HUES6 (cell line): ENCODE measurements around the gene ADAMTS2.

ENCODE experiments used
- H3K27ac ChIP-seq: 2 replicates; pipeline ENCODE4 v1.7.0; 2013; ENCODE audit warnings: low read depth, mild to moderate bottlenecking, low read length, inconsistent platforms
- H3K27me3 ChIP-seq: 2 replicates; pipeline ENCODE4 v1.6.1; 2013; ENCODE audit warnings: low read length; ENCODE audit not compliant: control insufficient read depth, insufficient read depth
- H3K36me3 ChIP-seq: 2 replicates; pipeline ENCODE4 v1.6.1; 2013; ENCODE audit warnings: low read length; ENCODE audit not compliant: control insufficient read depth, insufficient read depth
- H3K4me1 ChIP-seq: 2 replicates; pipeline ENCODE4 v1.6.1; 2013; ENCODE audit warnings: low read length; ENCODE audit not compliant: control insufficient read depth, insufficient read depth
- H3K4me3 ChIP-seq: 2 replicates; pipeline ENCODE4 v1.5.1; 2013; ENCODE audit warnings: low read depth, low read length
- H3K9ac ChIP-seq: one replicate; pipeline ENCODE4 v1.6.1; 2013; ENCODE audit warnings: mild to moderate bottlenecking, low read length
- H3K9me3 ChIP-seq: 2 replicates; pipeline ENCODE4 v1.6.1; 2013; ENCODE audit warnings: low read depth, low read length; ENCODE audit not compliant: control insufficient read depth, insufficient read depth

Gene ADAMTS2

DNA sequence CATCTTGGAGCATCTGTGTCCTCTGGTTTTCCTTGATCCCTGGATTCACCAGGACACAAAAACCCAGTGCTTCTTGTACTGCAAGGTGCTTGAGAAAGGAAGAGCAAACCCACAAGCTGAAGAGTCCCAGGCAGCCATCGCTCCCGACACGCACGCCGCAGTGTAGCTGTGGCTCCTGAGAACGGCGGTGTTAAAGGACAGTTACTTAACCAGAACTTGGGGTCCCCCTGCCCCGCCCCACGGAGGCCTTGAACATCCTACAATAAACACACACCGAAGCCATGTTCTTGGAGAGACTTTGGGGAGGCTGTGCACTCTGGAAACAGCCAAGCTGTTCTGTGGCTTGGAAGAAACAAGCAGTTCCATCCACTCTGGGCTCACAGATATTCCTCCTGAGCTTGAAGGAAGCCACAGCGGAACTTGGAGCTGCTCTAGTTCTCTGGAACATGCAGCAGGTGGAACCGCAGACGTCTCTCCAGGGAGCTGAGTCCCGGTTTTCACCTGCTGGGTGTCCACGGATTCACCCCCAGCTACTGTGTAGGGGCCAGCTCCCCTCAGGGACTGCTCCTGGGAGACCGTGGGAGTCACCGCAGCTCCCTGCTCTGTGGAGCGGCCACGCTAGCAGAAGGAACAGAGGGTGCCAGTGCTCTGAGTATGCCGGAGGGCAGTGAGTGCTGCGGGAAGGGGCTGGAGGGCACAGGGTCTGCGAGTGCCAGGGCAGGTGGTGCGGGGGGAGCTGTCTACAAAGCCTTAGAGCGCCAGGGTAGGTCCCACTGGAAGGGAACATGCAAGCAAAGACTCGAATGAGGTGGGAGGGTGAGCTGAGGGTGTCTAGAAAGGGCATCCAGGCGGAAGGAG is 107.3 kb downstream of the ADAMTS2 start:
- Histone ChIP-seq H3K36me3 (no peaks in the 10 kb centered on the region), H3K27me3 (no peaks in the 10 kb centered on the region), H3K27ac (no peak overlapping the region)

DNA sequence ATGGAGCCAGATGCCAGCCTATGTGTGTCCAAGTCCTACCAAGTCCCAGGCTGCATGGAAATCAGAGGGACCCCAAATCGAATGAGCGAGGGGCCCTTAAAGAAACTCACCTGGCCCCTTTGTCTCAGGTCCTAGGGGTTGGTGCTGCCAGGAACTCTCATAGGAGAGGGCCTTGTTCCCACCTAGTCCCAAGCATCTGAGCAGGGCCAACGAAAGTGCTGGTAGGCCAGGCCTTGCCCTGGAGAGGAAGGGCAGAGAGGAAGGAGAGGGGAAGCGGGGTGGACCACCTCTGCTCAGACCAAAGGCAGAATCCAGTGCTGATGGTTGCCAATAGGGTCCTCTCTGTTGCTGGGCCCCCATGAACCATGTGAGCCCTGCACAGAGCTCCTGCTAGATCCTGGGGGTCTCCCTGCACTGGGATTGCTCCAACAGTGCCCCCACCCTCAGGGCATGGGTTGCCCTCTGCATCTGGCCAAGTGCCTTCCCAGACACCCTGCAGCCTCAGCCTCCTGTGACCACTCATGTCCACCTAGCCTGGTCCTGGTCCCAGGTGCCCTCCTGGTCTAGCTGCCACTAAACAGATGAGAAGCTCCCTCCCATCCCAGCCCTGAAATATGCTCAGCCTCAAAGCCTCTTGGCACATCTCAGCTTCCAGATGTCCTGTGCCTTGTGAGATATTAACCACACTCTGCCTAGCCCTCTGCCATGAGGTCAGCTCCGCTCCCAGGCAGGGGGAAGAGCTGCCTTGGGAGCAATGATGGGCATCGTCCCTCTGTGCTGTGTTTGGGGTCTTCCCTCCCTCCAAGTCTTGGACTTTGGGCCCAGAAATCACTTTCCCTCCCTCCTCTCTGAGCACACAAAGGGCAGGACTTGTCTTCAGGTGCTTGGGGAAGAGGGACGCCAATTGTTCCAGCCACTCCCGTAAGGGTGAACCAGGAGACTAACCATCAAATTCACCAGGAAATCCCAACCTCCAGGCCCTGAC is 109.6 kb downstream of the ADAMTS2 start:
- no peaks in the 10 kb centered on the region for H3K4me1 ChIP-seq
- H3K27me3 ChIP-seq: no peaks in the 10 kb centered on the region
- H3K36me3 ChIP-seq: no peaks in the 10 kb centered on the region
- H3K9me3 ChIP-seq: peaks cover 14% of the 10 kb centered on the region
- H3K4me3 ChIP-seq: no peak overlapping the region
- H3K9ac ChIP-seq: no peak overlapping the region
- H3K27ac ChIP-seq: no peak overlapping the region

More for the DNA sequence above, 107.3 kb downstream of the ADAMTS2 start:
- H3K4me3 ChIP-seq: no peak overlapping the region
- no peak overlapping the region for H3K9ac ChIP-seq
- no peaks in the 10 kb centered on the region for H3K4me1 ChIP-seq
- H3K9me3 ChIP-seq: peaks cover 14% of the 10 kb centered on the region

DNA sequence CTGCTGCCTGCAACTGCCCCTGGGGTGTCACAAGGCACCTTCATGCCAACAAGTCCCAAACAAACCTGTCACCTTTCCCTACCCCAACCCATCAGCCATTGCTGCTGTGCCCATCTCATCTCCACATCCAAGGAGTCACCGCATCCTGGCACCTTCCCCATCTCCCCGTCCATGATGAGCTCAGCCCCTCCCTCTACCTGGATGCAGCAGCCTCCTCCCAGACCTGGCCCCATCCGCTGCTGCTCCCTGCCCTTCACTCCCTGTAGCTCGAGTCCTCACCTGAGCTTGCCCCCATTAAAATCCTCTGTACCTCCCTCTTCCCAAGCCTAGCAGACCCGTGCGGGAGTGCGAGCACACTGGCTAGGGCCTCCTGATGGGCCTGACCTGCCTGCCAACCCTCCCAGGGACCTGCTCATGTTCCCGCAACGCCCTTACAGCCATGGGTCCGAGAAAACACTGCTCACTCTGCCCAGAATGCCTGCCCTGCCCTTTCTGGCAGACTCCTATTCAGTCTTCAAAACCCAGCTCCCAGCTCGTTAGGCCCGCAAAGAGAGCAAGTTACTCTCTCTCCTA is 110.6 kb downstream of the ADAMTS2 start:
- peaks cover 14% of the 10 kb centered on the region for H3K9me3 ChIP-seq

DNA sequence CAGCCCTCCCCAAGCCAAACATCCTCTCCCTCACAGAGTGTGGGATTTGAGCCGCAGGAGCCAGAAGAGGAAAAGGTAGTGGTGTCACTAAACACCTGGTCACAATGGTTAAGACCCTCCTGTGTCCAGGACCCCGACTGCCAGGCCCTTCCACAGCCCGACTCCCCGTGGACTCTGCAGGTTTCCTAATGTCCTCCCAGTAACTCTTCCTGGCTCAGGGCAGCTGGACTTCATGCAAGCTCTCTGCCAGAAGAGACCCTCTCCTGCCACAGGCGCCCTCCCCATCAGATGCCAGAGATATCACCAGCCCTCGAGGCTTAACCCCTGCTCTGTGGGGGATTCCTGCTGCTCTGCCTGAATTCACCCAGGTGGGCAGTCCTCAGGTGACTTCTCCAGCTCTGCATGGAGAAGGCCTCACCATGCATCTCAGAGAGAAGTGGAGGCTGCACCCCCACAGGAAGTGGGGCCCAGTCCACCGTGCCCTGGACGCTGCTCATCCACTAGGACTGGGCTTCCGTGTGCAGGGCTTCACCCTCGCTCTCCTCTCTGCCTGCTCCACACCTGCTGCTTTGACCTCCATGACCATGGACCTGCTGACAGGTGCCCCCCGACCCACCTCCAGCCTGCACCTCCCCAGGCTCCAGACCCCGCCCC is 111.2 kb downstream of the ADAMTS2 start:
- no peaks in the 10 kb centered on the region for H3K36me3 ChIP-seq
- no peaks in the 10 kb centered on the region for H3K27me3 ChIP-seq
- 0 out of 2 replicates have a peak, but pooled peaks cover under 1% of the 10 kb centered on the region for H3K4me1 ChIP-seq
- peaks cover 11% of the 10 kb centered on the region for H3K9me3 ChIP-seq
- H3K27ac ChIP-seq: no peak overlapping the region
- H3K9ac ChIP-seq: no peak overlapping the region
- no peak overlapping the region for H3K4me3 ChIP-seq

More for the DNA sequence above, 110.6 kb downstream of the ADAMTS2 start:
- Histone ChIP-seq H3K36me3 (no peaks in the 10 kb centered on the region), H3K4me3 (no peak overlapping the region), H3K27ac (no peak overlapping the region), H3K9ac (no peak overlapping the region), H3K4me1 (no peaks in the 10 kb centered on the region), H3K27me3 (no peaks in the 10 kb centered on the region)

DNA sequence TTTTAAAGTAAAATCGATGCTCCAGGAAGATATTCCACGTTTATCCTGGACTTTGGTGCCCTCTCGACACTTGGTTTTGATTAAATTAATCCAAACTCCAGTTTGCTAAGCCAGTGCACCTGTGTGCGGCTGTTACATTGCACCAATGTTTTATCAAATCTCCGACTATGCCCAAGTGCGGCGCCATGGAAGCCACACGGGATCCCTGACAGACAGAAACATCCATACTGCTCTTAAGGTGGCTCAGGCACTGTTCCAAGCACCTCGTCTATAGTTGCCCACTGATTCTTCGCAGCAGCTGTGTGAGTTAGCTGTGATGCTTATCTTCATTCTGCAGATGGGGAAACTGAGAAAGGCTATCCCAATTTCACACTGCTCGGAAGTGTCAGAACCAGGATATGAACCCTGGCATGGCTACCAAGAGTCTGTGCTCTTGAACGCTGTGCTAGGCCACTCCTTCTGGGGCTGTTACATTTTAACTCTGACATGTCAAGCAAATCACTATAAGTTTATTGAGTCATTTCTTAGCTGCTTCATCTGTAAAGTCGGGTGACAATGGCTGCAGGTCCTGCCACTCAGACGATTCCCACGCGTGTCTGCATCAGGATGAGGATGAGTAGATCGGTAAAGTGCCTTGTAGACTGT is 113.0 kb downstream of the ADAMTS2 start:
- H3K4me1 ChIP-seq: peaks cover 16% of the 10 kb centered on the region
- no peak overlapping the region for H3K4me3 ChIP-seq
- H3K9ac ChIP-seq: no peak overlapping the region
- H3K36me3 ChIP-seq: no peaks in the 10 kb centered on the region
- peaks cover 1% of the 10 kb centered on the region; the same call in 1 of the 2 replicates for H3K9me3 ChIP-seq
- no peak overlapping the region for H3K27ac ChIP-seq
- H3K27me3 ChIP-seq: no peaks in the 10 kb centered on the region

DNA sequence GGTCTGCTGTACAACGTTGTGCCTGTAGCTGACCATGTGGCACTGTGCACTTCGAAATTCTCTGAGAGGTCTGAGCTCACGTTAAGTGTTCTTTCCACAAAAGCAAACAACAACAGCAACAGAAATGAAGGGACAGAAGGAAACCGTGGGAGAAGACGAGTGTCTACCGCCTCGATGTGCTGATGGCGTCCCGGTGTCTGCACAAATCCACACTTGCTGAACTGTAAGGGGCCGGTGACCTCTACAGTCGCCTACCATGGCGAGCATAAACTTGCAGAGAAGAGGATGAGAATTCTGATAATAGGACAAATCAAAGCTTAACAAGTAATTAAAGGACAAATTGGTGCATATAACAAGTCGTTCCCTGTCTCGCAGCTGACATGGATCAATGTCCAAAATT is 114.0 kb downstream of the ADAMTS2 start:
- Histone ChIP-seq H3K27ac (no peak overlapping the region), H3K27me3 (no peaks in the 10 kb centered on the region), H3K9me3 (no peaks in the 10 kb centered on the region), H3K4me1 (peaks cover 17% of the 10 kb centered on the region), H3K9ac (no peak overlapping the region), H3K4me3 (no peak overlapping the region), H3K36me3 (no peaks in the 10 kb centered on the region)

DNA sequence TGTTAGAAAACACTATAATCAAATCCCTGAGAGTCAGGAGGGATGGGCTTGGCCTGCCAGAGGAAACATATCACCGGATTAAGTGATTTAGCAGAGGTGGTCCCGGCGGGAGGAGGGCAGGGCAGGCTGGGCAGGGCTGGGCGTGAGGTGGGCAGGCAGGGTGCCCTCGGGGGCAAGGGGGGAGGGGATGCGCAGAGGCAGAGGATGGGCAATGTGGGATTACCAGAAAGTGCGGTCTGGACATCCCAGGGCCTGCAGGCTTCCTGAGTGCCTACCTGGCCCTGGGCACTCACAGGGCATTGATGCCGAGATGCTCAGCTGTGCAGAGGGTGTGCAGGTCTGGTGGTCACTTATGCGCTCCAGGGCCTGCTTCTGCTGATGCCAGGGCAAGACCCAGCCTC is 115.2 kb downstream of the ADAMTS2 start:
- peaks cover 17% of the 10 kb centered on the region for H3K4me1 ChIP-seq
- peaks cover 7% of the 10 kb centered on the region for H3K9me3 ChIP-seq
- no peaks in the 10 kb centered on the region for H3K36me3 ChIP-seq
- H3K27ac ChIP-seq: no peak overlapping the region
- no peaks in the 10 kb centered on the region for H3K27me3 ChIP-seq
- no peak overlapping the region for H3K4me3 ChIP-seq
- H3K9ac ChIP-seq: no peak overlapping the region

DNA sequence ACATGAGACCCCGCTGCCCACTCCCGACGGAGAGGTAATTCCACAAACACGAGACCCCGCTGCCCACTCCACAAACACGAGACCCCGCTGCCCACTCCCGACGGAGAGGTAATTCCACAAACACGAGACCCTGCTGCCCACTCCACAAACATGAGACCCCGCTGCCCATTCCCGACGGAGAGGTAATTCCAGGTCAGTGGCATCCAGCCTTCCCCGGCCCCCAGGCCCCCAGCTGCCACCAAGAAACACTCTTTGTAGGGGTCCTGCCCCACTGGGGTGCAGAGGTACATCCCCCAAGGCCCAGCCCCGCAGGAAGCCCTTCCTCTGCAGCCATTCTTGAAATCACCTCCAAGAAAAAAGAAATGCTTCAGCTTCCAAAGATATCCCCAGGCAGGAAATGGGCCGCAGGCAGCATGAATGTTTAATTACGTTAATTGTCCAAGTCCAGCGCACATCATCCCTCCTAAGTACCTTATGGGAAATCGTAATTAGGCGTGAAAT is 115.9 kb downstream of the ADAMTS2 start:
- Histone ChIP-seq H3K9me3 (peaks cover 14% of the 10 kb centered on the region), H3K9ac (no peak overlapping the region), H3K4me1 (peaks cover 17% of the 10 kb centered on the region), H3K4me3 (no peak overlapping the region), H3K36me3 (no peaks in the 10 kb centered on the region), H3K27ac (no peak overlapping the region), H3K27me3 (no peaks in the 10 kb centered on the region)

DNA sequence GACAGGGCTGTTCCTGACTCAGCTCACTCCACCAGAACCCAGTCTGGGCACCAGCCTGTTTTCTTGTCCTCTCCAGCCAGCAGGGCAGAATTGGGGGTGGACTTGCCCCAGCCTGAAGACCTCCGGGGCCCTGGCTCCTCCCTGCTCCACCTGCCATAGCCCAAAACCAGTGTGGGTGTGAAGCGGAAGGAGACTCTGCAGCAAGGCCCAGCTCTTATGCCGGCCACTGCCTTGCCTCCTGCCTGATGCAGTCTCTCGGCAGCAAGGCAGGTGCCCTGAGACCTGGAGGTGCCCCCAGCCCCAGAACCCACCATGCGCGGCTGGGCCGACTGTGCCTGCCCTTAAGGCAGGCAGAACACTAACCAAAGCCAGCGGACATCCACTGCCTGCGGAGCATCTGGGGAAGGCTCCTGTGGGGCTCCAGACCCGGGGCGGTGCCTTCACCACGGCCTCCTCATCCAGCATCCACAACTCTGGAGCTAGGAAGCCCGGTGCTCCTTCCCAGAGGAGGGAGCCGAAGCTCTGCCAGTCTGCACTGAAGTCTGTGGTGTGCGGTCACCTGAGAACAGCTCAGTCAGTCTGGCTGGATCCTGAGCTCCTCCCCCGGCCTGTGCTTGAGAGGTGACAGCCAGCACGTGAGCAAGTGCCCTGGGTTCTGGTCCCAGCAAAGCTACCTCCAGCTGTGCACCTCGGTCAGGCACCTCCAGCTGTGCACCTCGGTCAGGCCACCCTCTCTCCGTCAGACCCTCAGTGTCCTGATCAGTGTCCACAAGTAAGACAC is 116.7 kb downstream of the ADAMTS2 start:
- peaks cover 17% of the 10 kb centered on the region for H3K4me1 ChIP-seq
- no peak overlapping the region for H3K9ac ChIP-seq
- peaks cover under 1% of the 10 kb centered on the region; the same call in 1 of the 2 replicates for H3K36me3 ChIP-seq
- peaks cover 23% of the 10 kb centered on the region for H3K9me3 ChIP-seq
- H3K27me3 ChIP-seq: no peaks in the 10 kb centered on the region
- no peak overlapping the region for H3K4me3 ChIP-seq
- no peak overlapping the region for H3K27ac ChIP-seq
